ENCODE results near the gene TIMP3. TPM values are rescaled to one million over a fixed set of nuclear protein-coding genes. Genes with fewer than 3 reads are reported as not detected.

The TIMP3 gene
- total RNA-seq, 2 donors from 2014 or later = 0.07 TPM; not detected in 1

GRCh38 chr22:32832174-32832573, 30.7 kb downstream of the TIMP3 start:
- Mint-ChIP-seq H3K27me3 (ENCODE audit: low read depth) (no peaks in the 10 kb centered on the region), H3K4me1 (ENCODE audit: low read depth) (peaks cover 10% of the 10 kb centered on the region), H3K36me3 (ENCODE audit: insufficient read depth in 2 of 2) (no peaks in the 10 kb centered on the region), H3K4me3 (no peak overlapping the region), H3K9me3 (no peaks in the 10 kb centered on the region), H3K27ac (no peak overlapping the region)
- DNase-seq = no peak
- no peak for ATAC-seq (replicated peaks in 1 of 2)

GRCh38 chr22:32836280-32837123, 35.0 kb downstream of the TIMP3 start:
- H3K9me3 Mint-ChIP-seq = no peaks in the 10 kb centered on the region
- no peak for DNase-seq
- no peaks in the 10 kb centered on the region for H3K27me3 Mint-ChIP-seq (ENCODE audit: low read depth)
- no peak overlapping the region for H3K4me3 Mint-ChIP-seq
- no peak overlapping the region for H3K27ac Mint-ChIP-seq
- ATAC-seq (replicated peaks in 1 of 2) = no peak
- no peaks in the 10 kb centered on the region for H3K36me3 Mint-ChIP-seq (ENCODE audit: insufficient read depth in 2 of 2)
- peaks cover 5% of the 10 kb centered on the region for H3K4me1 Mint-ChIP-seq (ENCODE audit: low read depth)

- ATAC-seq (replicated peaks in 1 of 2) = no peak
- H3K27me3 Mint-ChIP-seq (ENCODE audit: low read depth) = no peaks in the 10 kb centered on the region
- peaks cover 5% of the 10 kb centered on the region for H3K4me1 Mint-ChIP-seq (ENCODE audit: low read depth)
- no peaks in the 10 kb centered on the region for H3K9me3 Mint-ChIP-seq
- no peak overlapping the region for H3K4me3 Mint-ChIP-seq
- DNase-seq = no peak
- H3K27ac Mint-ChIP-seq = no peak overlapping the region
- no peaks in the 10 kb centered on the region for H3K36me3 Mint-ChIP-seq (ENCODE audit: insufficient read depth in 2 of 2)
Observed at GRCh38 chr22:32837142-32837541, 35.6 kb downstream of the TIMP3 start.

- H3K36me3 Mint-ChIP-seq (ENCODE audit: insufficient read depth in 2 of 2) = no peaks in the 10 kb centered on the region
- H3K9me3 Mint-ChIP-seq = no peaks in the 10 kb centered on the region
- no peaks in the 10 kb centered on the region for H3K27me3 Mint-ChIP-seq (ENCODE audit: low read depth)
- DNase-seq (no peak), ATAC-seq (replicated peaks in 1 of 2) (no peak)
- no peak overlapping the region for H3K27ac Mint-ChIP-seq
- H3K4me3 Mint-ChIP-seq = no peak overlapping the region
- peaks cover 3% of the 10 kb centered on the region for H3K4me1 Mint-ChIP-seq (ENCODE audit: low read depth)
Observed at GRCh38 chr22:32837803-32838202, 36.3 kb downstream of the TIMP3 start.

- no peaks in the 10 kb centered on the region for H3K9me3 Mint-ChIP-seq
- no peaks in the 10 kb centered on the region for H3K27me3 Mint-ChIP-seq (ENCODE audit: low read depth)
- H3K4me3 Mint-ChIP-seq = no peak overlapping the region
- no peak for ATAC-seq (replicated peaks in 1 of 2)
- H3K27ac Mint-ChIP-seq = no peak overlapping the region
- no peaks in the 10 kb centered on the region for H3K4me1 Mint-ChIP-seq (ENCODE audit: low read depth)
- DNase-seq = no peak
- no peaks in the 10 kb centered on the region for H3K36me3 Mint-ChIP-seq (ENCODE audit: insufficient read depth in 2 of 2)
Observed at GRCh38 chr22:32839831-32840584, 38.5 kb downstream of the TIMP3 start.

- no peak for ATAC-seq (replicated peaks in 1 of 2)
- Mint-ChIP-seq H3K4me3 (no peak overlapping the region), H3K27ac (no peak overlapping the region), H3K36me3 (ENCODE audit: insufficient read depth in 2 of 2) (no peaks in the 10 kb centered on the region), H3K27me3 (ENCODE audit: low read depth) (no peaks in the 10 kb centered on the region), H3K4me1 (ENCODE audit: low read depth) (no peaks in the 10 kb centered on the region), H3K9me3 (no peaks in the 10 kb centered on the region)
- DNase-seq = no peak
Observed at GRCh38 chr22:32841175-32841574, 39.7 kb downstream of the TIMP3 start.

- Mint-ChIP-seq H3K9me3 (no peaks in the 10 kb centered on the region), H3K36me3 (ENCODE audit: insufficient read depth in 2 of 2) (no peaks in the 10 kb centered on the region), H3K4me1 (ENCODE audit: low read depth) (no peaks in the 10 kb centered on the region), H3K27ac (no peak overlapping the region), H3K4me3 (no peak overlapping the region), H3K27me3 (ENCODE audit: low read depth) (no peaks in the 10 kb centered on the region)
- no peak for ATAC-seq (replicated peaks in 1 of 2)
- DNase-seq = no peak
Observed at GRCh38 chr22:32842486-32842885, 41.0 kb downstream of the TIMP3 start.

- no peaks in the 10 kb centered on the region for H3K4me1 Mint-ChIP-seq (ENCODE audit: low read depth)
Observed at GRCh38 chr22:32843300-32843699, 41.8 kb downstream of the TIMP3 start.

GRCh38 chr22:32844251-32844650, 42.7 kb downstream of the TIMP3 start:
- Mint-ChIP-seq H3K27ac (no peak overlapping the region), H3K27me3 (ENCODE audit: low read depth) (peaks cover 12% of the 10 kb centered on the region), H3K9me3 (no peaks in the 10 kb centered on the region), H3K4me3 (no peak overlapping the region), H3K4me1 (ENCODE audit: low read depth) (no peaks in the 10 kb centered on the region), H3K36me3 (ENCODE audit: insufficient read depth in 2 of 2) (no peaks in the 10 kb centered on the region)
- DNase-seq = no peak
- ATAC-seq (replicated peaks in 1 of 2) = no peak

More at GRCh38 chr22:32843300-32843699, 41.8 kb downstream of the TIMP3 start:
- H3K4me3 Mint-ChIP-seq = no peak overlapping the region
- H3K27ac Mint-ChIP-seq = no peak overlapping the region
- H3K27me3 Mint-ChIP-seq (ENCODE audit: low read depth) = peaks cover 7% of the 10 kb centered on the region
- H3K36me3 Mint-ChIP-seq (ENCODE audit: insufficient read depth in 2 of 2) = no peaks in the 10 kb centered on the region
- DNase-seq = no peak
- ATAC-seq (replicated peaks in 1 of 2) = no peak
- H3K9me3 Mint-ChIP-seq = no peaks in the 10 kb centered on the region

- Mint-ChIP-seq H3K36me3 (ENCODE audit: insufficient read depth in 2 of 2) (no peaks in the 10 kb centered on the region), H3K27ac (no peak overlapping the region), H3K9me3 (no peaks in the 10 kb centered on the region), H3K4me1 (ENCODE audit: low read depth) (no peaks in the 10 kb centered on the region), H3K27me3 (ENCODE audit: low read depth) (peaks cover 12% of the 10 kb centered on the region), H3K4me3 (no peak overlapping the region)
- DNase-seq (no peak), ATAC-seq (replicated peaks in 1 of 2) (no peak)
Observed at GRCh38 chr22:32846780-32847491, 45.4 kb downstream of the TIMP3 start.

GRCh38 chr22:32848226-32848625, 46.7 kb downstream of the TIMP3 start:
- Mint-ChIP-seq H3K4me1 (ENCODE audit: low read depth) (no peaks in the 10 kb centered on the region), H3K9me3 (no peaks in the 10 kb centered on the region), H3K27ac (no peak overlapping the region), H3K27me3 (ENCODE audit: low read depth) (peaks cover 12% of the 10 kb centered on the region), H3K4me3 (no peak overlapping the region), H3K36me3 (ENCODE audit: insufficient read depth in 2 of 2) (no peaks in the 10 kb centered on the region)
- ATAC-seq (replicated peaks in 1 of 2) (no peak), DNase-seq (no peak)

- no peak overlapping the region for H3K4me3 Mint-ChIP-seq
- ATAC-seq (replicated peaks in 1 of 2) (no peak), DNase-seq (no peak)
- no peaks in the 10 kb centered on the region for H3K36me3 Mint-ChIP-seq (ENCODE audit: insufficient read depth in 2 of 2)
- no peaks in the 10 kb centered on the region for H3K4me1 Mint-ChIP-seq (ENCODE audit: low read depth)
- H3K27ac Mint-ChIP-seq = no peak overlapping the region
- H3K9me3 Mint-ChIP-seq = no peaks in the 10 kb centered on the region
- H3K27me3 Mint-ChIP-seq (ENCODE audit: low read depth) = peaks cover 12% of the 10 kb centered on the region
Observed at GRCh38 chr22:32849501-32849900, 48.0 kb downstream of the TIMP3 start.

GRCh38 chr22:32850157-32850556, 48.7 kb downstream of the TIMP3 start:
- Mint-ChIP-seq H3K36me3 (ENCODE audit: insufficient read depth in 2 of 2) (no peaks in the 10 kb centered on the region), H3K4me3 (no peak overlapping the region), H3K9me3 (no peaks in the 10 kb centered on the region), H3K4me1 (ENCODE audit: low read depth) (no peaks in the 10 kb centered on the region), H3K27me3 (ENCODE audit: low read depth) (peaks cover 12% of the 10 kb centered on the region), H3K27ac (no peak overlapping the region)
- no peak for ATAC-seq (replicated peaks in 1 of 2)
- DNase-seq = no peak

All from activated T-cell treated with anti-CD3 and anti-CD28 coated beads, Interleukin-2, amount 50 U/mL, for 72 hours (primary cell).